Right lobe of liver (tissue), 6 donors: ENCODE results near the gene CLEC16A. TPM values are rescaled to one million over a fixed set of nuclear protein-coding genes. Genes with fewer than 3 reads are reported as not detected.
"Not testable (repeated sequence)": the region's sequence is repeated elsewhere in the genome, so short reads cannot be mapped to it uniquely, and the experiment has no call there.

Experiments used
- ATAC-seq, 4 donors: fragments of 200-7000 bp; cut with Tn5 transposase; one replicate each; pipeline ENCODE4 v1.9.1; 2020; ENCODE audit warnings: mild to moderate bottlenecking in 4 of 4, moderate library complexity in 4 of 4
- DNase-seq, 3 donors: peaks; one replicate each; pipeline ENCODE4 v3.0.0-alpha.2; 2020
- H3K27ac ChIP-seq, 3 donors: fragments of 200-600 bp; one replicate each; pipeline ENCODE4 v1.8.0; 2022
- H3K27me3 ChIP-seq, 2 donors: fragments of 200-600 bp; one replicate each; pipeline ENCODE4 v1.8.0; 2022
- H3K36me3 ChIP-seq, 4 donors: fragments of 200-600 bp; sonication (generic) in 1 of 4; one replicate each; pipeline versions ENCODE4 v1.5.1 to v1.8.0; 2017 to 2022; ENCODE audit warnings: control low read depth in 1 of 4
- H3K4me1 ChIP-seq, 4 donors: fragments of 200-600 bp; sonication (generic) in 1 of 4; one replicate each; pipeline versions ENCODE4 v1.5.1 to v1.8.0; 2017 to 2022; ENCODE audit warnings: control low read depth in 1 of 4
- H3K4me3 ChIP-seq, 3 donors: fragments of 200-600 bp; one replicate each; pipeline ENCODE4 v1.8.0; 2022
- H3K9me3 ChIP-seq, 4 donors: fragments of 200-600 bp; sonication (generic) in 1 of 4; one replicate each; pipeline versions ENCODE4 v1.5.1 to v1.8.0; 2017 to 2022; ENCODE audit warnings: control low read depth in 1 of 4
- CTCF ChIP-seq, 4 donors: fragments of 200-600 bp in 3 of 4; fragments of 450-650 bp in 1 of 4; IDR thresholded peaks; one replicate each; pipeline versions ENCODE4 v1.5.1 to v1.8.0; 2016 to 2022; ENCODE audit warnings: antibody characterized with exemption in 4 of 4, mild to moderate bottlenecking in 2 of 4
- POLR2A ChIP-seq: fragments of 450-650 bp; IDR thresholded peaks from one replicate; pipeline ENCODE4 v1.6.1; 2017; ENCODE audit warnings: antibody characterized with exemption, mild to moderate bottlenecking
- WGBS: methylation state at CpG from one replicate; pipeline ENCODE4 v1.1.6; 2018; ENCODE audit warnings: low coverage, low lambda C conversion rate; ENCODE audit not compliant: insufficient coverage; ENCODE audit errors: missing lambda C conversion rate; 5-methylcytosine and 5-hydroxymethylcytosine counted together
- intact Hi-C, 2 donors: fragments of 100-400 bp; cut with DNase I; formaldehyde crosslinking; loops; one replicate each; pipeline versions ENCODE4 v1.11.2 to v1.14.1; 2022
- total RNA-seq, 6 experiments: library from RNA; depleted of rRNA in 2 of 6; stranded (reverse); fragments of >200 nt in 2 of 6; fragmentation: NEBNext Ultra II Directional in 3 of 6; extraction: Animal tissue kit (Norgen Biotek cat#: 25700) in 3 of 6; gene quantifications; one replicate each; pipeline versions ENCODE4 v1.1.0 to v1.2.4, GENCODE V29; 2016 to 2023
- donor health status: DM: no; HTN: yes; CAD: no.
- donor health status: DM: no; HTN: no; CAD: no.
- donor health status: DM: no; HTN: no; CAD: no.
- donor health status: DM: no; HTN: yes; CAD: no.
- donor health status: DM: no; HTN: yes; CAD: no.

CLEC16A gene
- total RNA-seq, 6 experiments from 2014 or later = 15.2 to 25.9 (median 19.8) TPM

- H3K4me1 ChIP-seq = peaks cover 0 to 18% (median 0%) of the 10 kb centered on the region in 4 donors
- DNase-seq = no peak
- H3K27ac ChIP-seq = no peak overlapping the region
- intact Hi-C loops = no loop called here
- no peak for ATAC-seq
- no peak for TF ChIP-seq CTCF (IDR thresholded peaks at IDR 0.05)
- no peak for TF ChIP-seq POLR2A
- no peak overlapping the region for H3K4me3 ChIP-seq
- H3K27me3 ChIP-seq = no peaks in the 10 kb centered on the region
- H3K9me3 ChIP-seq = no peaks in the 10 kb centered on the region
- 68% methylated on average over 5 of the region's 5 CpGs for WGBS
- peaks cover 0 to 12% (median 4%) of the 10 kb centered on the region in 4 donors for H3K36me3 ChIP-seq
These were observed 21.8 kb downstream of the CLEC16A start for GRCh38 chr16:10966129-10966528.

GRCh38 chr16:10966559-10966958 lies 22.2 kb downstream of the CLEC16A start:
- Histone ChIP-seq H3K4me1 (peaks cover 0 to 18% (median 0%) of the 10 kb centered on the region in 4 donors), H3K36me3 (peaks cover 0 to 14% (median 5%) of the 10 kb centered on the region in 4 donors)
- H3K27me3 ChIP-seq, H3K9me3 ChIP-seq, H3K27ac ChIP-seq, intact Hi-C loops, ATAC-seq, DNase-seq, H3K4me3 ChIP-seq: not testable (repeated sequence)
- WGBS = 40% methylated on average over 2 of the region's 4 CpGs

GRCh38 chr16:10967986-10968385 lies 23.6 kb downstream of the CLEC16A start:
- DNase-seq (no peak), ATAC-seq (no peak)
- H3K4me3 ChIP-seq = no peak overlapping the region
- no peak overlapping the region for H3K27ac ChIP-seq
- no peaks in the 10 kb centered on the region for H3K27me3 ChIP-seq
- TF ChIP-seq POLR2A = no peak
- no peak for TF ChIP-seq CTCF (IDR thresholded peaks at IDR 0.05)
- no peaks in the 10 kb centered on the region for H3K9me3 ChIP-seq
- intact Hi-C loops = no loop called here
- no CpG with 5 or more reads among the region's 5 CpGs for WGBS
- H3K36me3 ChIP-seq = peaks cover 0 to 14% (median 5%) of the 10 kb centered on the region in 4 donors
- H3K4me1 ChIP-seq = peaks cover 0 to 18% (median 0%) of the 10 kb centered on the region in 4 donors

- Histone ChIP-seq H3K36me3 (peaks cover 0 to 14% (median 5%) of the 10 kb centered on the region in 4 donors), H3K9me3 (no peaks in the 10 kb centered on the region), H3K4me1 (peaks cover 0 to 18% (median 0%) of the 10 kb centered on the region in 4 donors), H3K27ac (no peak overlapping the region), H3K27me3 (no peaks in the 10 kb centered on the region), H3K4me3 (no peak overlapping the region)
- TF ChIP-seq POLR2A = no peak
- no peak for TF ChIP-seq CTCF (IDR thresholded peaks at IDR 0.05)
- ATAC-seq = no peak
- DNase-seq = no peak
- 77% methylated on average over 3 of the region's 3 CpGs for WGBS
- intact Hi-C loops = no loop called here
These were observed 24.1 kb downstream of the CLEC16A start for GRCh38 chr16:10968498-10968897.

GRCh38 chr16:10969615-10970014 lies 25.3 kb downstream of the CLEC16A start:
- no peak overlapping the region for H3K4me3 ChIP-seq
- DNase-seq (no peak), ATAC-seq (no peak)
- H3K36me3 ChIP-seq = peaks cover 0 to 13% (median 4%) of the 10 kb centered on the region in 4 donors
- intact Hi-C loops = loop anchor here (5.0 to 10.0 kb wide), 2 partner anchors 288 to 385 kb away; partner anchors contain the start of gene SOCS1 (in 2 of the 2)
- TF ChIP-seq CTCF (IDR thresholded peaks at IDR 0.05) (no peak), POLR2A (no peak)
- H3K9me3 ChIP-seq = no peaks in the 10 kb centered on the region
- no peak overlapping the region for H3K27ac ChIP-seq
- WGBS = 8% methylated on average over 1 of the region's 1 CpG
- H3K4me1 ChIP-seq = peaks cover 0 to 12% (median 0%) of the 10 kb centered on the region in 4 donors
- H3K27me3 ChIP-seq = no peaks in the 10 kb centered on the region
